ENCODE measurements around the gene ATE1.

ATE1 gene

GRCh38 chr10:121886997-121887622 is 40.7 kb downstream of the ATE1 start:
- no peak overlapping the region for H3K27ac ChIP-seq
- H3K4me3 ChIP-seq = no peak overlapping the region

- H3K27ac ChIP-seq = no peak overlapping the region
- no peak overlapping the region for H3K4me3 ChIP-seq
These were observed 41.6 kb downstream of the ATE1 start for GRCh38 chr10:121886181-121886580.

GRCh38 chr10:121880895-121881294 is 46.9 kb downstream of the ATE1 start:
- Histone ChIP-seq H3K27ac (no peak overlapping the region), H3K4me3 (no peak overlapping the region)

GRCh38 chr10:121879476-121879875 is 48.4 kb downstream of the ATE1 start:
- no peak overlapping the region for H3K27ac ChIP-seq
- no peak overlapping the region for H3K4me3 ChIP-seq

GRCh38 chr10:121873236-121873635 is 54.6 kb downstream of the ATE1 start:
- H3K27ac ChIP-seq = no peak overlapping the region

GRCh38 chr10:121870413-121870812 is 57.4 kb downstream of the ATE1 start:
- Histone ChIP-seq H3K4me3 (no peak overlapping the region), H3K27ac (no peak overlapping the region)

More at GRCh38 chr10:121873236-121873635, 54.6 kb downstream of the ATE1 start:
- no peak overlapping the region for H3K4me3 ChIP-seq

- Histone ChIP-seq H3K27ac (no peak overlapping the region), H3K4me3 (no peak overlapping the region)
These were observed 62.3 kb downstream of the ATE1 start for GRCh38 chr10:121865554-121865953.

GRCh38 chr10:121864653-121865052 is 63.2 kb downstream of the ATE1 start:
- Histone ChIP-seq H3K4me3 (no peak overlapping the region), H3K27ac (no peak overlapping the region)

- no peak overlapping the region for H3K27ac ChIP-seq
- no peak overlapping the region for H3K4me3 ChIP-seq
These were observed 63.7 kb downstream of the ATE1 start for GRCh38 chr10:121864168-121864567.

GRCh38 chr10:121862649-121863048 is 65.2 kb downstream of the ATE1 start:
- Histone ChIP-seq H3K4me3 (no peak overlapping the region), H3K27ac (no peak overlapping the region)

- Histone ChIP-seq H3K27ac (no peak overlapping the region), H3K4me3 (no peak overlapping the region)
These were observed 65.8 kb downstream of the ATE1 start for GRCh38 chr10:121862042-121862441.

GRCh38 chr10:121860810-121861209 is 67.0 kb downstream of the ATE1 start:
- no peak overlapping the region for H3K4me3 ChIP-seq
- no peak overlapping the region for H3K27ac ChIP-seq

- Histone ChIP-seq H3K4me3 (no peak overlapping the region), H3K27ac (no peak overlapping the region)
These were observed 72.9 kb downstream of the ATE1 start for GRCh38 chr10:121854809-121855445.

GRCh38 chr10:121853950-121854349 is 73.9 kb downstream of the ATE1 start:
- Histone ChIP-seq H3K4me3 (no peak overlapping the region), H3K27ac (no peak overlapping the region)

- no peak overlapping the region for H3K27ac ChIP-seq
- H3K4me3 ChIP-seq = no peak overlapping the region
These were observed 76.0 kb downstream of the ATE1 start for GRCh38 chr10:121851786-121852185.

- no peak overlapping the region for H3K27ac ChIP-seq
These were observed 79.7 kb downstream of the ATE1 start for GRCh38 chr10:121848082-121848481.

GRCh38 chr10:121846555-121846954 is 81.3 kb downstream of the ATE1 start:
- Histone ChIP-seq H3K4me3 (no peak overlapping the region), H3K27ac (no peak overlapping the region)

More at GRCh38 chr10:121848082-121848481, 79.7 kb downstream of the ATE1 start:
- H3K4me3 ChIP-seq = no peak overlapping the region

- no peak overlapping the region for H3K4me3 ChIP-seq
- no peak overlapping the region for H3K27ac ChIP-seq
These were observed 82.6 kb downstream of the ATE1 start for GRCh38 chr10:121845044-121845784.

- no peak overlapping the region for H3K27ac ChIP-seq
- no peak overlapping the region for H3K4me3 ChIP-seq
These were observed 83.3 kb downstream of the ATE1 start for GRCh38 chr10:121844537-121844936.

- H3K27ac ChIP-seq = no peak overlapping the region
- no peak overlapping the region for H3K4me3 ChIP-seq
These were observed 84.5 kb downstream of the ATE1 start for GRCh38 chr10:121843379-121843778.

- Histone ChIP-seq H3K27ac (peak overlapping the region in 2 of 21 experiments; percentile 12), H3K4me3 (no peak overlapping the region)
These were observed 86.0 kb downstream of the ATE1 start for GRCh38 chr10:121841862-121842261.

Data from skin epidermis (tissue), 12 donors.